ENCODE measurements around the gene LCT.
"Not testable (repeated sequence)": the region's sequence is repeated elsewhere in the genome, so short reads cannot be mapped to it uniquely, and the experiment has no call there.

LCT gene

DNA sequence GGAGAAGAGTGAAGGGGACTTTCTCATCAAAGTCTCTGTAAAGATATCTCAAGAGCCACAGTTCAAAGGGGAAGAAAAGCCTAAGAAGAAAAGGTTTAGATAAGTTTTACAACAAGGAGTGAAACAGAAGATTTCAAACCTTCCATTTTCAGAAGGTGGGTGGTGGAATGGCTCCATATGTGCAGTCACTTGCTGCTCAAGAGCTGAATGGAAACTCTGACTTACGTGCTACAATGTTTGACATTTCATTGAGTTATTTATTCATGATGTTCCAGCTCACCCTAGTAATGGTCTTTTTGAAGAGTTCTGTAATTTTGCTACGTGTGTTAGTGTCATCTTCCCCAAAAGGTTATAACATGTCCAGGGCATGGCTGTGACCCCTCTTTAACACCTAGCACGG is 21.7 kb downstream of the LCT start:
- TF ChIP-seq, protein P1, sequence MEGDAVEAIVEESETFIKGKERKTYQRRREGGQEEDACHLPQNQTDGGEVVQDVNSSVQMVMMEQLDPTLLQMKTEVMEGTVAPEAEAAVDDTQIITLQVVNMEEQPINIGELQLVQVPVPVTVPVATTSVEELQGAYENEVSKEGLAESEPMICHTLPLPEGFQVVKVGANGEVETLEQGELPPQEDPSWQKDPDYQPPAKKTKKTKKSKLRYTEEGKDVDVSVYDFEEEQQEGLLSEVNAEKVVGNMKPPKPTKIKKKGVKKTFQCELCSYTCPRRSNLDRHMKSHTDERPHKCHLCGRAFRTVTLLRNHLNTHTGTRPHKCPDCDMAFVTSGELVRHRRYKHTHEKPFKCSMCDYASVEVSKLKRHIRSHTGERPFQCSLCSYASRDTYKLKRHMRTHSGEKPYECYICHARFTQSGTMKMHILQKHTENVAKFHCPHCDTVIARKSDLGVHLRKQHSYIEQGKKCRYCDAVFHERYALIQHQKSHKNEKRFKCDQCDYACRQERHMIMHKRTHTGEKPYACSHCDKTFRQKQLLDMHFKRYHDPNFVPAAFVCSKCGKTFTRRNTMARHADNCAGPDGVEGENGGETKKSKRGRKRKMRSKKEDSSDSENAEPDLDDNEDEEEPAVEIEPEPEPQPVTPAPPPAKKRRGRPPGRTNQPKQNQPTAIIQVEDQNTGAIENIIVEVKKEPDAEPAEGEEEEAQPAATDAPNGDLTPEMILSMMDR (IDR thresholded peaks at IDR 0.05; ENCODE audit: insufficient read depth, low read length, poor library complexity, severe bottlenecking) = no peak
- H3K27me3 ChIP-seq (replicated peaks; ENCODE audit: control insufficient read depth, insufficient read depth, low read length) = no peaks in the 10 kb centered on the region
- no peak for DNase-seq (ENCODE audit: extremely low read depth, insufficient read length)
- no peak overlapping the region for H3K4me3 ChIP-seq (replicated peaks; ENCODE audit: low read depth, low read length)
- H3K36me3 ChIP-seq (ENCODE audit: control insufficient read depth, insufficient read depth, low read length) = no peaks in the 10 kb centered on the region

DNA sequence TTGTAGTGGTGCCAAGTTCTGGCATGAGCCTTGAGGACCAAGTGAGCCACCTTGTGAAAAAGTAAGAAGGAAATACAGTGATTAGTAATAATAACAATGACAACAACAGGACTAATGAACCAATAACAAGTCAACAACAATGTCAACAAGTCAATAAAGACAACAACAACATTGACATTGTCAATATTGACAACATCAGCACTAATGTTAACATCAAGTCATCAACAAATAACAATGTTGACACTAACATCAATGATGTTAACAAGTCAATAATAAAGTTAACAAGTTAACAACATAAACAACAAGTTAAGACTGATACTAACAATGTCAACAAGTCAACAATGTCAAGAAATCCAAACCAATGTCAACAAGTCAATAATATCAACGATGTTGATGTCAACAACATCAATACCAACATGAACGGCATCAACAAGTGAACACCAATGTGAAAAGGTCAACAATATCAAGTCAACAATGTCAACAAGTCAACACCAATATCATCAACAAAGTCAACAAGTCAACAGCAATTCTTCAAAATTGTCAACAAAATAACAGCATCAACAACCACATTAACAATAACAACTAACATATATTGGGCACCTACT is 24.0 kb downstream of the LCT start:
- no peak for DNase-seq (ENCODE audit: extremely low read depth, insufficient read length)
- Histone ChIP-seq H3K4me3 (replicated peaks; ENCODE audit: low read depth, low read length) (no peak overlapping the region), H3K27me3 (replicated peaks; ENCODE audit: control insufficient read depth, insufficient read depth, low read length) (no peaks in the 10 kb centered on the region), H3K36me3 (ENCODE audit: control insufficient read depth, insufficient read depth, low read length) (no peaks in the 10 kb centered on the region)
- TF ChIP-seq, protein P1 (IDR thresholded peaks at IDR 0.05; ENCODE audit: insufficient read depth, low read length, poor library complexity, severe bottlenecking) = no peak

DNA sequence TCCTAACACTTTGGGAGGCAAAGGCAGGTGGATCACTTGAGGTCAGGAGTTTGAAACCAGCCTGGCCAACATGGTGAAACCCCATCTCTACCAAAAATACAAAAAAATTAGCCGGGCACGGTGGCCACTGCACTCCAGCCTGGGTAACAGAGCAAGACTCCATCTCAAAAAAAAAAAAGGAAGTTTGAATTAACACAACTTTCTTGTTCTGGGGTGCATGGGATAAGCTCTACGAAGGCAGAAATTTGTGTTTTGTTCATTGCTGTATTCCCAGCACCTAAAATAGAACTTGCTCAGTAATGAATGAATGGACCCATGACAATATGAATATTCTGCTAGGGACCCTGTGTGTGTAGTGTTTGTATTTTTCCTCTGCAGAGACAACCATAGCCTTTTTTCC is 29.1 kb downstream of the LCT start:
- H3K36me3 ChIP-seq (ENCODE audit: control insufficient read depth, insufficient read depth, low read length); H3K4me3 ChIP-seq (replicated peaks; ENCODE audit: low read depth, low read length); H3K27me3 ChIP-seq (replicated peaks; ENCODE audit: control insufficient read depth, insufficient read depth, low read length); DNase-seq (ENCODE audit: extremely low read depth, insufficient read length): not testable (repeated sequence)

DNA sequence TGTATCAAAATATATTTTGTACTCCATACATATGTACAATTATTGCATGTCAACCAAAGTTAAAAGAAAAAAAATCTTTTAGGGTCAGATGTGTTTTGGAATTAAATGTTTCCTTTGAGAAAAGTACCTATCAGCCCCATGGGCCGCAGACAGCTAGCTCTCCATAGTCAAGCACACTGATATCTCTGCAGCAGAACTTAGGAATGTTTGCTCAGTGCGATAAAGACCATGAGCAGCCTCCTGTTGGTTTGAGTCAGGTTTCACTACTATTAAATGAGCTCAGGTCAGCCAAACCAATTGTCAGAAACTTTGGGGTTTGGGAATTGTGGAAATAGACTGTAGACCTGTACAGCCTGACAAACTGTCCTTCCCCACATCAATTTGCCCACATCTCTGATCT is 33.7 kb downstream of the LCT start:
- Histone ChIP-seq H3K27me3 (replicated peaks; ENCODE audit: control insufficient read depth, insufficient read depth, low read length) (no peaks in the 10 kb centered on the region), H3K4me3 (replicated peaks; ENCODE audit: low read depth, low read length) (no peak overlapping the region), H3K36me3 (ENCODE audit: control insufficient read depth, insufficient read depth, low read length) (no peaks in the 10 kb centered on the region)
- TF ChIP-seq, protein P1 (IDR thresholded peaks at IDR 0.05; ENCODE audit: insufficient read depth, low read length, poor library complexity, severe bottlenecking) = no peak
- no peak for DNase-seq (ENCODE audit: extremely low read depth, insufficient read length)

DNA sequence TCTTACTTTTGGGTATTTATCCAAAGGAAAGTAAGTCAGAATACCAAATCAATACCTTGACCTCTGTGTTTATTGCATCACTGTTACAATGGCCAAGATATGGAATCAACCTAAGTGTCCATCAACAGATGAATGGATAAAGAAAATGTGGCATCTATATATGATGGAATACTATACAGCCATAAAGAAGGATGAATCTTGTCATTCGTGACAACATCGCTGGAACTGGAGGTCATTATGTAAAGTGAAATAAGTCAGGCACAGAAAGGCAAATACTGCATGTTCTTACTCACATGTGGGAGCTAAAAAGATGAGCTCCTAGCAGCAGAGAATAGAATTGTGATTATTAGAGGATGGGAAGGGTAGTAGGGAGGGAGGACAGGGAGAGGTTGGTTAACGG is 34.6 kb downstream of the LCT start:
- H3K27me3 ChIP-seq (replicated peaks; ENCODE audit: control insufficient read depth, insufficient read depth, low read length) = no peaks in the 10 kb centered on the region
- TF ChIP-seq, protein P1 (IDR thresholded peaks at IDR 0.05; ENCODE audit: insufficient read depth, low read length, poor library complexity, severe bottlenecking) = no peak
- H3K36me3 ChIP-seq (ENCODE audit: control insufficient read depth, insufficient read depth, low read length) = no peaks in the 10 kb centered on the region
- DNase-seq (ENCODE audit: extremely low read depth, insufficient read length) = no peak
- H3K4me3 ChIP-seq (replicated peaks; ENCODE audit: low read depth, low read length) = no peak overlapping the region

DNA sequence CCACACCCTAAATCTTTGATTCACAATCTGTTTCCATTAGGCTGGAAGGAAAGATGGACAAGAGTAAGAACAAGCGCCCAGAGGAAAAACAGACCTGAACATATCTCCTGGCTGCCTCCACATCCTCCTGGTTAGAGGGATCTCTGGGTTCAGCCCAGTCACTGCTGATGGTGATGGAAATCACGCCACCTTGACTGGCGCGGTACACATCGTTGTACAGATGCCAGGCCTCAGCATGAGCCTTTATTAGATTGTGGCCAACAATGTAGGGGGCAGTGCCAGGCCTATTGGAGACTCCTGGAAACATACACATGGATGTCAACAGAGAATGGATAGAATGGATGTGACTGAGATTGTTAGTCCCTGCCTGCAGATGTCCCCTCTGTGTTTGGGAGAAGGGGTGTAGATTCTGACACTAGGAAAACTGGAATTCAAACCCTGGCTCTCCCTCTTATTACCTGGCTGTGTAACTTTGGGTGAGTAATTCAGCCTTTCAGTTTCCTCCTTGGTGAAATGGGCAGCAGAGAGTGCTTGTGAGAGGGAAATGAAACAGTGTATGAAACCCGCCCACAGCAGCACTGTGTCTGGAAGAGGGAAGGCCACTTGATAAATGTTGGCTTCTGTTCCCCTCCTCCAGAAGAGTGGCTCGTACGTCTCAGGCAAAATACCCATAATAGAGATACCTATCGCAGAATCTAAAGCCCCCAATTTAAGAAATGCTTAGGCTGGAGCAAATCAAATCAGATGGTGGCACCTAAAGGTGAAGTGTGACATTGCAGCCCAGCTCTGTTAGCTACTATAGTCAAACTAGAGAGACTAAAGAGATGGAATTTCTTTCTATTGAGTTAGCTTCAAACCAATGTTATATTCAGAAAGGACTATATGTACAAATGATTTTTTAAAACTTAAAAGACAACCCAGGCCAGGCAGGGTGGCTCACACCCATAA is 36.2 kb downstream of the LCT start:
- H3K4me3 ChIP-seq (replicated peaks; ENCODE audit: low read depth, low read length) = no peak overlapping the region
- H3K36me3 ChIP-seq (ENCODE audit: control insufficient read depth, insufficient read depth, low read length) = no peaks in the 10 kb centered on the region
- TF ChIP-seq, protein P1 (IDR thresholded peaks at IDR 0.05; ENCODE audit: insufficient read depth, low read length, poor library complexity, severe bottlenecking) = no peak
- H3K27me3 ChIP-seq (replicated peaks; ENCODE audit: control insufficient read depth, insufficient read depth, low read length) = no peaks in the 10 kb centered on the region
- DNase-seq (ENCODE audit: extremely low read depth, insufficient read length) = no peak

Measured in GM06990 (cell line).